HepG2 (cell line): ENCODE measurements around the gene C14orf119. TPM values are rescaled to one million over a fixed set of nuclear protein-coding genes. Genes with fewer than 3 reads are reported as not detected.

ENCODE experiments used
- ATAC-seq: fragments of 200-7000 bp; cut with Tn5 transposase; 3 replicates; pipeline ENCODE4 v1.9.1; 2020; ENCODE audit warnings: mild to moderate bottlenecking, moderate library complexity
- BruUV-seq: library from RNA; stranded (reverse); fragments of 400-500 nt; replicated peaks from 2 replicates; lab custom pipeline; 2021; lab: Mats Ljungman, UMichigan
- CTCF ChIA-PET: fragments of 300-600 bp; formaldehyde crosslinking; extraction: SDS; loops from one replicate; lab custom pipeline; 2021; ENCODE audit warnings: low total read pairs, inconsistent platforms, low intra/inter-chr PET ratio; lab: Yijun Ruan, JAX
- POLR2A ChIA-PET: fragments of 350-600 bp; sonication (Branson Sonifier 250); formaldehyde crosslinking; loops from one replicate; lab custom pipeline; 2020; ENCODE audit warnings: antibody characterized with exemption, inconsistent platforms; lab: Yijun Ruan, JAX
- DNase-seq: peaks from one replicate; pipeline ENCODE4 v3.0.0-alpha.2; 2015; ENCODE audit warnings: low spot score
- FAIRE-seq: peaks from 3 replicates; lab custom pipeline; 2011; peaks lifted over from hg19 to GRCh38; lab: Jason Lieb, UNC
- H2AFZ ChIP-seq: one replicate; pipeline ENCODE4 v1.6.1; 2011; ENCODE audit warnings: low read length, inconsistent platforms
- H3K27ac ChIP-seq: fragments of 300-600 bp; 3 replicates; pipeline ENCODE4 v1.8.0; 2011; ENCODE audit warnings: mixed run types, mild to moderate bottlenecking, mixed read lengths, low read length, inconsistent platforms; ENCODE audit not compliant: insufficient read depth; ENCODE audit errors: extremely low read length
- H3K27me3 ChIP-seq, 2 experiments: fragments of 200-600 bp in 1 of 2; 2 replicates in 1 of 2; 3 replicates in 1 of 2; pipeline versions ENCODE4 v1.6.0 to v1.8.0; 2011; ENCODE audit warnings: low read length in 2 of 2, mild to moderate bottlenecking in 2 of 2, moderate library complexity in 2 of 2, inconsistent platforms in 1 of 2; ENCODE audit not compliant: insufficient read depth in 2 of 2, control insufficient read depth in 1 of 2
- H3K36me3 ChIP-seq, 2 experiments: fragments of 200-600 bp in 1 of 2; replicated peaks in 1 of 2; 2 replicates in 1 of 2; 3 replicates in 1 of 2; pipeline versions ENCODE4 v1.5.1 to v1.8.0; 2011; ENCODE audit warnings: low read length in 2 of 2, inconsistent platforms in 1 of 2; ENCODE audit not compliant: insufficient read depth in 2 of 2, control insufficient read depth in 1 of 2
- H3K4me1 ChIP-seq: 2 replicates; pipeline ENCODE4 v1.5.1; 2012; ENCODE audit warnings: low read length, inconsistent platforms; ENCODE audit not compliant: insufficient read depth
- H3K4me2 ChIP-seq: 2 replicates; pipeline ENCODE4 v1.6.0; 2011; ENCODE audit warnings: low read depth, low read length, inconsistent platforms
- H3K4me3 ChIP-seq, 3 experiments: fragments of 200-600 bp in 1 of 3; sonication (generic), shearing (Covaris generic) in 1 of 3; replicated peaks in 1 of 3; 2 replicates each; pipeline ENCODE4 v1.5.1; 2011 to 2016; ENCODE audit warnings: low read length in 3 of 3, inconsistent platforms in 2 of 3, low read depth in 2 of 3, mild to moderate bottlenecking in 2 of 3, control low read depth in 1 of 3, mixed read lengths in 1 of 3; ENCODE audit not compliant: insufficient read depth in 1 of 3
- H3K79me2 ChIP-seq: one replicate; pipeline ENCODE4 v1.6.1; 2011; ENCODE audit warnings: low read length, inconsistent platforms; ENCODE audit not compliant: insufficient read depth
- H3K9ac ChIP-seq: 2 replicates; pipeline ENCODE4 v1.6.0; 2011; ENCODE audit warnings: mild to moderate bottlenecking, low read depth, low read length, inconsistent platforms; ENCODE audit not compliant: insufficient read depth
- H3K9me3 ChIP-seq: 2 replicates; pipeline ENCODE4 v1.5.1; 2012; ENCODE audit warnings: mild to moderate bottlenecking, low read length
- H4K20me1 ChIP-seq: 2 replicates; pipeline ENCODE4 v1.6.0; 2011; ENCODE audit warnings: inconsistent platforms, mild to moderate bottlenecking, low read length, moderate library complexity; ENCODE audit not compliant: insufficient read depth
- ATAD3A ChIP-seq: sonication (generic); formaldehyde crosslinking; IDR thresholded peaks from 2 replicates; pipeline ENCODE4 v1.4.0; 2020; ENCODE audit warnings: missing genetic modification reagents
- ATF7 ChIP-seq, 2 experiments: fragments of 450-650 bp in 1 of 2; sonication (generic) in 1 of 2; formaldehyde crosslinking in 1 of 2; IDR thresholded peaks; 2 replicates each; pipeline versions ENCODE4 v1.4.0 to v1.6.1; 2016 to 2020; ENCODE audit warnings: antibody characterized with exemption in 1 of 2, mild to moderate bottlenecking in 1 of 2, missing genetic modification reagents in 1 of 2
- BCL6 ChIP-seq: IDR thresholded peaks from 2 replicates; pipeline ENCODE4 v1.6.1; 2016; ENCODE audit warnings: missing genetic modification reagents, missing compliant biosample characterization
- CCDC6 ChIP-seq: sonication (generic); formaldehyde crosslinking; IDR thresholded peaks from 2 replicates; pipeline ENCODE4 v1.8.1; 2022; ENCODE audit warnings: mild to moderate bottlenecking, missing genetic modification reagents, moderate library complexity
- CREB1 ChIP-seq, 2 experiments: fragments of 450-650 bp in 1 of 2; IDR thresholded peaks; 2 replicates each; pipeline ENCODE4 v1.6.1; 2016 to 2017; ENCODE audit warnings: control low read depth in 1 of 2, mild to moderate bottlenecking in 1 of 2, missing compliant biosample characterization in 1 of 2, missing genetic modification characterization in 1 of 2
- FOXC1 ChIP-seq: sonication (generic); formaldehyde crosslinking; IDR thresholded peaks from 2 replicates; pipeline ENCODE4 v1.8.0; 2022; ENCODE audit warnings: mild to moderate bottlenecking, missing genetic modification reagents, borderline replicate concordance
- FOXK2 ChIP-seq: fragments of 450-650 bp; IDR thresholded peaks from 2 replicates; pipeline ENCODE4 v1.6.1; 2016
- MTF2 ChIP-seq: sonication (generic); formaldehyde crosslinking; IDR thresholded peaks from 2 replicates; pipeline ENCODE4 v1.5.0; 2020; ENCODE audit warnings: missing genetic modification reagents, borderline replicate concordance
- NFE2L2 ChIP-seq: fragments of 150-350 bp; IDR thresholded peaks from 2 replicates; pipeline ENCODE4 v1.6.1; 2014; ENCODE audit warnings: low read length
- NKX3-1 ChIP-seq: sonication (generic); formaldehyde crosslinking; IDR thresholded peaks from 2 replicates; pipeline ENCODE4 v1.5.0; 2020; ENCODE audit warnings: missing genetic modification reagents
- SKIL ChIP-seq: sonication (generic); formaldehyde crosslinking; IDR thresholded peaks from 2 replicates; pipeline ENCODE4 v1.8.0; 2022; ENCODE audit warnings: missing genetic modification reagents, mild to moderate bottlenecking, moderate library complexity, borderline replicate concordance
- SNAPC5 ChIP-seq: sonication (generic); formaldehyde crosslinking; IDR thresholded peaks from 2 replicates; pipeline ENCODE4 v1.8.1; 2023; ENCODE audit warnings: mild to moderate bottlenecking, missing genetic modification reagents, borderline replicate concordance
- TBX3 ChIP-seq: fragments of 450-650 bp; IDR thresholded peaks from 2 replicates; pipeline ENCODE4 v1.6.1; 2017; ENCODE audit warnings: antibody characterized with exemption, mild to moderate bottlenecking, inconsistent platforms, borderline replicate concordance
- ZNF160 ChIP-seq: sonication (generic); formaldehyde crosslinking; IDR thresholded peaks from 2 replicates; pipeline ENCODE4 v1.8.0; 2022; ENCODE audit warnings: mild to moderate bottlenecking, inconsistent platforms, missing genetic modification reagents
- ZNF512 ChIP-seq: sonication (generic); formaldehyde crosslinking; IDR thresholded peaks from 2 replicates; pipeline ENCODE4 v1.4.0; 2020; ENCODE audit warnings: mild to moderate bottlenecking, missing genetic modification reagents
- ZSCAN22 ChIP-seq: sonication (generic); formaldehyde crosslinking; IDR thresholded peaks from 2 replicates; pipeline ENCODE4 v1.4.0; 2020; ENCODE audit warnings: mild to moderate bottlenecking, missing genetic modification reagents
- WGBS: methylation state at CpG from one replicate; pipeline ENCODE4 v1.1.6; 2017; ENCODE audit warnings: low lambda C conversion rate; 5-methylcytosine and 5-hydroxymethylcytosine counted together
- in situ Hi-C: cut with HindIII; loops from 2 replicates; pipeline ENCODE4 v1.10.0; 2017; ENCODE audit warnings: low pct_unique_long_range_greater_than_20kb; ENCODE audit not compliant: extremely low pct_ligation_motif_present
- intact Hi-C: fragments of 100-400 bp; cut with micrococcal nuclease; formaldehyde crosslinking; loops from one replicate; pipeline ENCODE4 v1.10.0; 2022; ENCODE audit not compliant: unreplicated experiment
- polyA plus RNA-seq, 8 experiments: library from polyadenylated mRNA; depleted of rRNA in 3 of 8; stranded (reverse) in 7 of 8; unstranded in 1 of 8; fragments of >200 nt; fragmentation: Illumina TruSeq in 4 of 8; extraction: Trizol in 4 of 8; gene quantifications; 2 replicates each; pipeline versions ENCODE4 v1.2.1 to v1.2.3, GENCODE V29; 2011 to 2016; ENCODE audit warnings: low read depth in 4 of 8, missing spikeins in 1 of 8, mixed read lengths in 1 of 8; ENCODE audit not compliant: insufficient read depth in 1 of 8
- total RNA-seq, 5 experiments: library from RNA; depleted of rRNA; stranded (reverse); fragments of >200 nt; fragmentation: Illumina TruSeq; extraction: Trizol; gene quantifications; 2 replicates each; pipeline ENCODE4 v1.2.3, GENCODE V29; 2016; ENCODE audit warnings: low read depth in 1 of 5

C14orf119 gene
- total and polyA plus RNA-seq, 2 of the 13 experiments (the other 11 are each of a cell fraction or from before 2014, with no cell fraction given) = 117 to 206 TPM

GRCh38 chr14:23143911-23144310 is 48.6 kb downstream of the C14orf119 start (continued):
- TF ChIP-seq ZNF160 (CRISPR knock-in tag) = no peak

GRCh38 chr14:23145794-23146350 is 50.6 kb downstream of the C14orf119 start:
- no peaks in the 10 kb centered on the region for H3K4me1 ChIP-seq
- in situ Hi-C loops = no loop called here
- intact Hi-C loops = no loop called here
- no TSS peak for BruUV-seq
- ATAC-seq = no peak
- no peaks in the 10 kb centered on the region for H4K20me1 ChIP-seq
- no peak overlapping the region for H2AFZ ChIP-seq
- DNase-seq = no peak
- FAIRE-seq = no peak
- TF ChIP-seq CCDC6 (CRISPR knock-in tag) = no peak
- TF ChIP-seq SKIL = 0 out of 2 replicates have a peak, but pooled peaks have one; percentile 23
- TF ChIP-seq ZNF512 (CRISPR knock-in tag) = no peak
- TF ChIP-seq ATF7 (IDR thresholded peaks at IDR 0.05) = peak; percentile 91
- TF ChIP-seq ATF7 (CRISPR knock-in tag; IDR thresholded peaks at IDR 0.05) = no peak
- TF ChIP-seq TBX3 = no peak
- no peak for TF ChIP-seq BCL6 (CRISPR knock-in tag)
- TF ChIP-seq FOXK2 = no peak
- no peak for TF ChIP-seq MTF2
- no peak for TF ChIP-seq ATAD3A (CRISPR knock-in tag)
- 0 out of 2 replicates have a peak, but pooled peaks have one; percentile 42 for TF ChIP-seq CREB1 (IDR thresholded peaks at IDR 0.05)
- no peak for TF ChIP-seq CREB1 (CRISPR knock-in tag; IDR thresholded peaks at IDR 0.05)
- no peak for TF ChIP-seq NKX3-1 (CRISPR knock-in tag)
- TF ChIP-seq FOXC1 = no peak
- TF ChIP-seq SNAPC5 (CRISPR knock-in tag) = no peak
- TF ChIP-seq NFE2L2 = no peak
- TF ChIP-seq ZSCAN22 (CRISPR knock-in tag) = no peak
- POLR2A ChIA-PET = no interaction called here
- CTCF ChIA-PET = no interaction called here
- H3K9me3 ChIP-seq = no peaks in the 10 kb centered on the region
- no peak overlapping the region for H3K4me3 ChIP-seq
- H3K4me2 ChIP-seq = no peak overlapping the region
- no peak overlapping the region for H3K27ac ChIP-seq
- no peaks in the 10 kb centered on the region for H3K79me2 ChIP-seq
- H3K36me3 ChIP-seq = no peaks in the 10 kb centered on the region
- peaks cover 8 to 35% of the 10 kb centered on the region in 2 experiments; a peak in 4 of 5 replicates for H3K27me3 ChIP-seq
- H3K9ac ChIP-seq = no peak overlapping the region
- WGBS = 10% methylated on average over 4 of the region's 4 CpGs
